CD4-positive, alpha-beta T cell (primary cell): Measurements from ENCODE around the gene LRPPRC. TPM values are rescaled to one million over a fixed set of nuclear protein-coding genes. Genes with fewer than 3 reads are reported as not detected.

ENCODE experiments used
- ATAC-seq: fragments of 200-7000 bp; cut with Tn5 transposase; one replicate; pipeline ENCODE4 v1.10.0; 2022; ENCODE audit warnings: mild to moderate bottlenecking; ENCODE audit not compliant: poor library complexity
- CTCF ChIA-PET: fragments of 350-600 bp; sonication (Branson Sonifier 250); formaldehyde crosslinking; loops from one replicate; lab custom pipeline; 2021; ENCODE audit warnings: antibody characterized with exemption, inconsistent platforms; lab: Charles Lee
- POLR2A ChIA-PET: fragments of 350-600 bp; sonication (Branson Sonifier 250); formaldehyde crosslinking; loops from one replicate; lab custom pipeline; 2021; ENCODE audit warnings: antibody characterized with exemption, inconsistent platforms; lab: Charles Lee
- DNase-seq, 14 experiments: peaks; one replicate each; pipeline ENCODE4 v3.0.0-alpha.2; 2013 to 2020; ENCODE audit warnings: mixed read lengths in 2 of 14
- H3K27ac ChIP-seq, 2 donors: one replicate each; pipeline versions ENCODE4 v1.5.1 to v1.7.0; 2013; ENCODE audit warnings: low read length in 2 of 2, low read depth in 1 of 2, mild to moderate bottlenecking in 1 of 2
- H3K27me3 ChIP-seq, 2 experiments: 1 replicate in 1 of 2; 2 replicates in 1 of 2; pipeline versions ENCODE4 v1.6.1 to v1.7.0; 2013; ENCODE audit warnings: low read length in 2 of 2, control low read depth in 1 of 2, mild to moderate bottlenecking in 1 of 2, moderate library complexity in 1 of 2; ENCODE audit not compliant: insufficient read depth in 2 of 2, control insufficient read depth in 1 of 2
- H3K36me3 ChIP-seq: one replicate; pipeline ENCODE4 v1.6.1; 2013; ENCODE audit warnings: low read length, control low read depth; ENCODE audit not compliant: insufficient read depth
- H3K4me1 ChIP-seq: one replicate; pipeline ENCODE4 v1.6.1; 2013; ENCODE audit warnings: low read length, control low read depth; ENCODE audit not compliant: insufficient read depth
- H3K4me3 ChIP-seq: one replicate; pipeline ENCODE4 v1.5.1; 2013; ENCODE audit warnings: mild to moderate bottlenecking, low read length, moderate library complexity
- H3K9me3 ChIP-seq, 2 experiments: 1 replicate in 1 of 2; 2 replicates in 1 of 2; pipeline versions ENCODE4 v1.6.1 to v1.7.0; 2013; ENCODE audit warnings: low read length in 2 of 2, mild to moderate bottlenecking in 2 of 2, control low read depth in 1 of 2, moderate library complexity in 1 of 2; ENCODE audit not compliant: control insufficient read depth in 1 of 2, insufficient read depth in 1 of 2
- H3K27ac Mint-ChIP-seq: one replicate; pipeline ENCODE4 v1.8.0; 2020; ENCODE audit warnings: mixed read lengths
- H3K27me3 Mint-ChIP-seq: one replicate; pipeline ENCODE4 v1.8.0; 2021; ENCODE audit warnings: mixed read lengths
- H3K36me3 Mint-ChIP-seq: one replicate; pipeline ENCODE4 v1.8.0; 2021; ENCODE audit warnings: low read depth, mixed read lengths
- H3K4me1 Mint-ChIP-seq: one replicate; pipeline ENCODE4 v1.8.0; 2021; ENCODE audit warnings: low read depth, mixed read lengths
- H3K4me3 Mint-ChIP-seq: one replicate; pipeline ENCODE4 v1.8.0; 2020; ENCODE audit warnings: mild to moderate bottlenecking, mixed read lengths
- H3K9me3 Mint-ChIP-seq: one replicate; pipeline ENCODE4 v1.8.0; 2020; ENCODE audit warnings: mixed read lengths
- CTCF ChIP-seq: fragments of 200-600 bp; IDR thresholded peaks from one replicate; pipeline ENCODE4 v1.8.0; 2022; ENCODE audit warnings: antibody characterized with exemption, mild to moderate bottlenecking
- intact Hi-C, 2 experiments: fragments of 100-400 bp; cut with DNase I in 1 of 2; cut with micrococcal nuclease in 1 of 2; formaldehyde crosslinking; loops; one replicate each; pipeline versions ENCODE4 v1.15.1 to v1.9.0; 2023 to 2025; cut with DNase I, micrococcal nuclease
- total RNA-seq, 174 experiments: library from RNA in 2 of 174; stranded (reverse) in 2 of 174; gene quantifications; one replicate each; pipeline ENCODE4 v1.2.3 and lab custom pipeline; 2021 to 2026

LRPPRC gene
- total RNA-seq, 2 experiments from 2014 or later, result 55.2 to 55.4 TPM

GRCh38 chr2:44010266-44010665, 14.5 kb upstream of the LRPPRC start:
- Histone ChIP-seq H3K9me3 (no peaks in the 10 kb centered on the region), H3K4me3 (no peak overlapping the region), H3K4me1 (no peaks in the 10 kb centered on the region), H3K36me3 (no peaks in the 10 kb centered on the region), H3K27ac (no peak overlapping the region), H3K27me3 (peaks cover 7 to 10% of the 10 kb centered on the region in 2 experiments)
- POLR2A ChIA-PET, result no interaction called here
- H3K36me3 Mint-ChIP-seq, result no peaks in the 10 kb centered on the region
- no peak for DNase-seq
- CTCF ChIA-PET, result interaction anchor here (0.5 to 1.0 kb wide), 2 partner anchors 9 to 36 kb away, joined by 3 to 4 read pairs; no protein-coding TSS in a partner anchor
- H3K27me3 Mint-ChIP-seq, result peaks cover 30% of the 10 kb centered on the region
- ATAC-seq, result no peak
- intact Hi-C loops, result no loop called here
- H3K9me3 Mint-ChIP-seq, result no peaks in the 10 kb centered on the region
- no peak for TF ChIP-seq CTCF
- no peak overlapping the region for H3K27ac Mint-ChIP-seq
- peaks cover 7% of the 10 kb centered on the region for H3K4me1 Mint-ChIP-seq
- no peak overlapping the region for H3K4me3 Mint-ChIP-seq

- TF ChIP-seq CTCF, result no peak
- intact Hi-C loops, result no loop called here
- no peaks in the 10 kb centered on the region for H3K4me1 ChIP-seq
- CTCF ChIA-PET, result no interaction called here
- Mint-ChIP-seq H3K4me3 (no peak overlapping the region), H3K4me1 (peaks cover 17% of the 10 kb centered on the region), H3K27me3 (peaks cover 22% of the 10 kb centered on the region), H3K9me3 (no peaks in the 10 kb centered on the region), H3K27ac (no peak overlapping the region), H3K36me3 (no peaks in the 10 kb centered on the region)
- H3K36me3 ChIP-seq, result no peaks in the 10 kb centered on the region
- no peak overlapping the region for H3K4me3 ChIP-seq
- ATAC-seq, result no peak
- H3K9me3 ChIP-seq, result no peaks in the 10 kb centered on the region
- POLR2A ChIA-PET, result no interaction called here
- H3K27ac ChIP-seq, result no peak overlapping the region
- H3K27me3 ChIP-seq, result peaks cover 7 to 8% of the 10 kb centered on the region in 2 experiments
- DNase-seq, result no peak
These were observed 13.4 kb upstream of the LRPPRC start for GRCh38 chr2:44009136-44009735.

- no peak overlapping the region for H3K4me3 ChIP-seq
- H3K36me3 ChIP-seq, result no peaks in the 10 kb centered on the region
- POLR2A ChIA-PET, result no interaction called here
- no peak for DNase-seq
- no peak overlapping the region for H3K27ac ChIP-seq
- Mint-ChIP-seq H3K27ac (no peak overlapping the region), H3K27me3 (no peaks in the 10 kb centered on the region), H3K9me3 (no peaks in the 10 kb centered on the region), H3K4me1 (peaks cover 17% of the 10 kb centered on the region), H3K4me3 (no peak overlapping the region), H3K36me3 (no peaks in the 10 kb centered on the region)
- TF ChIP-seq CTCF, result no peak
- no peaks in the 10 kb centered on the region for H3K27me3 ChIP-seq
- no peaks in the 10 kb centered on the region for H3K4me1 ChIP-seq
- no peak for ATAC-seq
- no peaks in the 10 kb centered on the region for H3K9me3 ChIP-seq
- CTCF ChIA-PET, result no interaction called here
- intact Hi-C loops, result no loop called here
These were observed 10.1 kb upstream of the LRPPRC start for GRCh38 chr2:44005846-44006245.
